Esophagus (tissue), 2 donors: ENCODE measurements around the gene GIPC3. TPM values are rescaled to one million over a fixed set of nuclear protein-coding genes. Genes with fewer than 3 reads are reported as not detected.

ENCODE experiments used
- H3K27ac ChIP-seq, 2 donors: one replicate each; pipeline ENCODE4 v1.5.1; 2013; ENCODE audit warnings: low read depth in 2 of 2, mild to moderate bottlenecking in 2 of 2, inconsistent platforms in 1 of 2, low read length in 1 of 2, moderate library complexity in 1 of 2
- H3K27me3 ChIP-seq, 2 donors: one replicate each; pipeline ENCODE4 v1.6.1; 2013; ENCODE audit warnings: low read length in 2 of 2, control low read depth in 1 of 2, mild to moderate bottlenecking in 1 of 2; ENCODE audit not compliant: insufficient read depth in 2 of 2, control insufficient read depth in 1 of 2
- H3K36me3 ChIP-seq, 2 donors: one replicate each; pipeline ENCODE4 v1.6.1; 2013; ENCODE audit warnings: low read length in 1 of 2; ENCODE audit not compliant: control insufficient read depth in 2 of 2, insufficient read depth in 2 of 2
- H3K4me1 ChIP-seq, 2 donors: one replicate each; pipeline ENCODE4 v1.6.1; 2013; ENCODE audit warnings: low read length in 1 of 2; ENCODE audit not compliant: control insufficient read depth in 2 of 2, insufficient read depth in 2 of 2
- H3K4me3 ChIP-seq, 2 donors: one replicate each; pipeline ENCODE4 v1.5.1; 2013; ENCODE audit warnings: low read length in 2 of 2, mild to moderate bottlenecking in 2 of 2, low read depth in 1 of 2, moderate library complexity in 1 of 2
- H3K9me3 ChIP-seq, 2 donors: one replicate each; pipeline ENCODE4 v1.6.1; 2013; ENCODE audit warnings: mild to moderate bottlenecking in 2 of 2, low read depth in 1 of 2, low read length in 1 of 2, moderate library complexity in 1 of 2; ENCODE audit not compliant: control insufficient read depth in 2 of 2, insufficient read depth in 1 of 2
- WGBS, 2 donors: extraction: QIAGEN DNeasy Blood & Tissue Kit; methylation state at CpG; one replicate each; pipeline ENCODE4 v1.1.7; 2013; 5-methylcytosine and 5-hydroxymethylcytosine counted together
- polyA plus RNA-seq, 2 donors: library from polyadenylated mRNA; stranded (reverse); fragments of 200-250 nt; gene quantifications; one replicate each; pipeline ENCODE4 v1.2.3, GENCODE V29; 2013
- donor health status: healthy with polysubstance abuse.
- donor health status: Bipolar disorder and iron deficiency.

GIPC3 gene
- polyA plus RNA-seq, 2 donors = 0.53 to 0.57 TPM

DNA sequence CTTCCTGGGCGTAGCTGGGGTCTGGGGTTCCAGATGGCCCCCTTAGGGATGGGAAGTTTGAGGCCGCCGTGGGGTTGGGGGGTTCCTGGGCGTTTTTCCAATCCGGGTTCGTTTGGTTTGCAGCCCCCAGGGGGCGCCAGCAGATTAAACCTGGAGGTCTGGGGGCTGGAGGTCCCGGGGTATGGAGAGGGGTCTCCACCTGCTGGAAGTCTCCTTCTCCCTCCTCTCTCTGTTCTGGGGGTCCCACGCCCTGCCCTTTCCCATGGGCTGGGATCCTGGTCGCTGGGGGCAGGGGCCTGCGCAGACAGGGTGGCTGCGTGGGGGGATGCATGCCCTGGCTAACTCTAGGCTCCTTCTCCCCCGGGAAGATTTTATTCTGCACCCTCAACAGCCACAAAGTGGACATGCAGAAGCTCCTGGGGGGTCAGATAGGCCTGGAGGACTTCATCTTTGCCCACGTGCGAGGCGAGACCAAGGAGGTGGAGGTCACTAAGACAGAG lies 899 bp downstream of the GIPC3 start:
- WGBS, 2 donors = 28 to 31% methylated on average over 16 of the region's 16 CpGs
- H3K4me3 ChIP-seq = no peak overlapping the region
- H3K36me3 ChIP-seq = no peaks in the 10 kb centered on the region
- no peaks in the 10 kb centered on the region for H3K9me3 ChIP-seq
- no peak overlapping the region for H3K27ac ChIP-seq
- H3K27me3 ChIP-seq = no peaks in the 10 kb centered on the region
- H3K4me1 ChIP-seq = no peaks in the 10 kb centered on the region

DNA sequence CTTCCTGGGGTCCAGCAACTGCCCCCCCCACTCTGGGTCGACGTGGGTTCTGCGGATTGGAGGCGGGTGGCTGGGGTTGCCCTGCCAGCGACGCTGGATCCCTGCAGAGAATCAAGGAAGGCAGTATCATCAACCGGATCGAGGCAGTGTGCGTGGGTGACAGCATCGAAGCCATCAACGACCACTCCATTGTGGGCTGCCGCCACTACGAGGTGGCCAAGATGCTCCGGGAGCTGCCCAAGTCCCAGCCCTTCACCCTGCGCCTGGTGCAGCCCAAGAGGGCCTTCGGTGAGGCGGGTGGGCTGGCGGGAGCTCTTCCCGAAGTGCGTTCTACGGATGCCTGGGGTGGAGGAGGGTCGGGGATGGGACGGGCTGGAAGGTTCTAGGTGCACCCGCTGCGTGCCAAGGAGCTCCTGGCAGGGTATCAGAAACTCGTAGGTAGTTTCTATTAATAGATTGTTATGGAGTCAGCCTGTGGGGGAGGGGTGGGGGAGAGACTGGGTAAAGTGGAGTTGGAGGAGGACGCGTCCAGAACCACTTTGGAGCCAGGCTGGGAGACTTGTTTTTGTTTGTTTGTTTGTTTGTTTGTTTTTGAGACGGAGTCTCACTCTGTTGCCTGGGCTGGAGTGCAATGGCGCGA lies 1.5 kb downstream of the GIPC3 start:
- Histone ChIP-seq H3K4me3 (no peak overlapping the region), H3K27ac (no peak overlapping the region), H3K36me3 (no peaks in the 10 kb centered on the region), H3K4me1 (no peaks in the 10 kb centered on the region), H3K9me3 (peaks cover 0 to 2% of the 10 kb centered on the region in 2 donors), H3K27me3 (no peaks in the 10 kb centered on the region)
- WGBS, 2 donors = 58 to 60% methylated on average over 31 of the region's 31 CpGs

DNA sequence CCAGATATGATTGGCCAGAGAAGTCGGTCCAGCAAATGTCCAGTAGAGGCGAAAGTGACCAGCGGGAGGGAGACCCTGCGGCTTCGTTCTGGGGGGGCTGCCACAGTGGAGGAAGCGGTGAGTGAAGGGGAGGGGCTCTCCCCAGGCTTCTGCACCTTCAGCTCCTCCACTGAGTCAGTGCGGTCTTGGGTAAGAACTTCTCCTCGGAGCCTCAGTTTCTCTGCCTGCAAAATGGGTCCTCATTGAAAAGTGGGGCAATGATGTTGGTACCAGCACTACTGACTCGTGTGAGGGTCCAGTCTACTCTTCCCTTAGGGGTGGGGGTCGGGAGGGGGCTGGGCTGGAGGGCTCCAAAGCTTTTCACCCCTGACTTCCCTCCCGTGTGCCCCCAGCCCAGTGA lies 4.2 kb downstream of the GIPC3 start:
- Histone ChIP-seq H3K27ac (no peak overlapping the region), H3K36me3 (no peaks in the 10 kb centered on the region), H3K4me1 (no peaks in the 10 kb centered on the region), H3K9me3 (peaks cover 0 to 2% of the 10 kb centered on the region in 2 donors), H3K4me3 (no peak overlapping the region), H3K27me3 (no peaks in the 10 kb centered on the region)
- WGBS, 2 donors = 77 to 88% methylated on average over 11 of the region's 11 CpGs

DNA sequence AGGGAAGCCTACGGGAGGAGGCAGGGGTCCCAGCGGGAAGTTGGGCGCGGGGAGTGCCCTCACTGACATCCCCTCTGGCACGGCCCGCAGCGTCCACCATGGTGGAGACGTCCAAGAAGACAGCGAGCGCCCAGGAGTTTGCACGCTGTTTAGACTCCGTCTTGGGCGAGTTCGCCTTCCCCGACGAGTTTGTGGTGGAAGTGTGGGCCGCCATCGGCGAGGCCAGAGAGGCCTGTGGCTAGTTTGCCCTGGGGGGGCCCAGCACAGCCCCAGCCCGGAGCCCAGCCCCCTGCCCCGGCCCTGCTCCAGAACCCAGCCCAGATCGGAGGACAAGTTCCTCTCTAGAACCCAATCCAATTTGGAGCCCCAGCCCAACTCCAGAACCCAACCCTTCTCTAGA lies 4.7 kb downstream of the GIPC3 start:
- Histone ChIP-seq H3K9me3 (peaks cover 0 to 2% of the 10 kb centered on the region in 2 donors), H3K4me3 (no peak overlapping the region), H3K27ac (no peak overlapping the region), H3K36me3 (no peaks in the 10 kb centered on the region), H3K27me3 (no peaks in the 10 kb centered on the region), H3K4me1 (no peaks in the 10 kb centered on the region)
- 92 to 94% methylated on average over 22 of the region's 22 CpGs for WGBS, 2 donors

DNA sequence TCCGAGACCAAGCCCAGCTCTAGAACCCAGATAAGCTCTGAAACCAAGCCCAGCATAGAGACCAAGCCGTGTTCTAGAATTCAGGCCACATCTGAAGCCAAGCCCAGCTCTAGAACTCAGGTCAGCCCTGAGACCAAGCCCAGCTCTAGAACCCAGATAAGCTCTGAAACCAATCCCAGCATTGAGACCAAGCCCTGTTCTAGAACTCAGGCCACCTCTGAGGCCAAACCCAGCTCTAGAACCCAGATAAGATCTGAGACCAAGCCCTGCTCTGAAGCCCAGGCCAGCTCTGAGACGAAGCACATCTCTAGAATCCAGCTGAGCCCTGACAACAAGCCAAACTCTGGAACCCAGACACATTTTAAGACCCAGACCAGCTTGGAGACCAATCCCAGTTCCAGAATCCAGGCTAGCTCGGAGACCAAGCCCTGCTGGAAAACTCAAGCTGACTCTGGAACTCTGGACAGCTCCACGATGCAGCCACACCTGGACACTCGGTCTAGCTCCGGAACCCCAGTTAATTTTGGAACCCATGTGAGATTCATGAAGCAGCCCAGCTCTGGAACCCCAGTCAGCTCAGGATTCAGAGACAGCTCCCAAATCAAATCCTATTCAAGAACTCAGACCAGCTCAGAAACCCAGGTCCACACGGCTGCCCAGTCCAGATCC lies 5.8 kb downstream of the GIPC3 start:
- 89 to 91% methylated on average over 8 of the region's 8 CpGs for WGBS, 2 donors
- Histone ChIP-seq H3K27me3 (no peaks in the 10 kb centered on the region), H3K36me3 (no peaks in the 10 kb centered on the region), H3K9me3 (peaks cover 0 to 2% of the 10 kb centered on the region in 2 donors), H3K4me3 (no peak overlapping the region), H3K27ac (no peak overlapping the region), H3K4me1 (no peaks in the 10 kb centered on the region)

DNA sequence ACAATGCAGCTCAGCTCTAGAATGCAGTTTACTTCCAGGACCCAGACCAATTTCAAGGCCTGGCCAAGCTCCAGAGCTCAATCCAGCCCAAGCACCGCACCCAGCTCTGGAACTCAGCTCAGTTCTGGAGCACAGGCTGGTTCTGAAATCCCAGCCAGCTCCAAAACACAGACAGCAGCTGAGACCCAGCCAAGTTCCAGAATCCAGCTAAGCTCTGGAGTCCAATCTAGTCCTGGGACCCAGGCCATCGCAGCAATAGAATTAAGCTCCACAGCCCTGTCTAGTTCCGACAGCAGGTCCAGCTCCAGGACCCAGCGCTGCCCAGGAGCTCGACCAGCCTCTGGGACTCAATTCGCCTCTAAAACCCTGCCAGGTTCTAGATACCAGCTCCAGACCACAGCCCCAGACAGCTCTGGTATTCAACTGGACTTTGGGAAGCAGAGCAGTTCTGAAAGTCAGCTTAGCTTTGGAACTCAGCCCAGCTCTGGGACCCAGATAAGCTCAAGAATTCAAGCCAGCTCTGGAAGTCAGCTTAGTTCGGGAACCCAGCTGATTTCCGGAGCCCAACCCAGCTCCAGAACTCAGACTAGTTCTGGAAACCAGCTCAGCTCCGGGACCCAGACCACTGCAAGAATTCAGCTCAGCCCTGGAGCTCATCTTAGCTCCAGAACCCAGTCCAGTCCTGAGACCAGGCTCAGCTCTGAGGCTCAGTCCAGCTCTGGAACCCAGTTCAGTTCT lies 6.8 kb downstream of the GIPC3 start:
- Histone ChIP-seq H3K27ac (no peak overlapping the region), H3K36me3 (no peaks in the 10 kb centered on the region), H3K4me1 (no peaks in the 10 kb centered on the region), H3K27me3 (no peaks in the 10 kb centered on the region), H3K9me3 (peaks cover 0 to 2% of the 10 kb centered on the region in 2 donors), H3K4me3 (no peak overlapping the region)
- 77 to 82% methylated on average over 9 of the region's 9 CpGs for WGBS, 2 donors

DNA sequence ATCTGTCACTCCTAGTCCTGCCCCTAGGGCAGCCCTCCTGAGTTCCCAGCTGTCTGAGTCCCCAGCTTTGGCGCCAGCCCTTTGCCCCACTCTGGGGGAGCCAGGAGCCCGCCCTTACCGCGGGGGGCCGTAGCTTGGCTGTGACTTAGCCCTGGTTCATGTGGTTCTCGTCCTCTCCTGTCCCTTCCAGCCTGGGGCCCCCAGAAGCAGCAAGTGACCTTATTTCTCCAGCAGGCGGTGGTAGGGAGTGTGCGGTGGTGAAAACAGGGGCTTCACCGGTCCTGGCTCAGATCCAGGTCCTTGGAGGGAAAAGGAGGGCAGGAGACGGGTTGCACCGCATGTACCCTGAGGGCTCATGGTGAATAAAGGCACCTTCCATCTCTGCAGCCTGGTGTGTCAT lies 7.9 kb downstream of the GIPC3 start:
- Histone ChIP-seq H3K36me3 (no peaks in the 10 kb centered on the region), H3K4me1 (no peaks in the 10 kb centered on the region), H3K9me3 (peaks cover 0 to 2% of the 10 kb centered on the region in 2 donors), H3K27ac (no peak overlapping the region), H3K4me3 (no peak overlapping the region), H3K27me3 (no peaks in the 10 kb centered on the region)
- WGBS, 2 donors = 38 to 46% methylated on average over 11 of the region's 11 CpGs

DNA sequence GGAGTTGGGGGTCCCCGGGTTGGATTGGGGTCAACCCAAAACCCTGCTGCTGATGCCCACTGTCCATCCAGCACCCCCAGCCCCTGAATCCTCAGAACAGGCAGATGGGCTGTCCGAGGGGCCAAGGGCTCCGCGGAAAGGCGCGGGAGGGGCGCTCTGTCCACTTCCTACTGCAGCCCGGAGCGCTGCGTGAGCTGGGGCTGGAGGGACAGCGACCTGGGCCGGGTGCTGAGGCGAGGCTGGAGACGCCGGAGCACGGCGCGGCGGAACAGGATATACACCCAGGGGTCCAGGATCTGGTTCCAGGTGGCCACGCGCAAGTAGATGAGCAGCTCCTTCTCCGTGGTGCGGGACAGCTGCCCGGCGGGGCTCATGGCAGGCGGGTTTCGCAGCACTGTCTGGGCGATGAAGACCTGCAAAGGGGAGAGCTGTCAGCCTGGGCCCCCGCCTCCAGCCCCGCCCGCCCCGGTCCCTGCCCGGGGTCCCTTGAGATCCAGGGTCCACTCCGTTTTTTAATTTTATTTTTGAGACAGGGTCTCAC lies 10.3 kb downstream of the GIPC3 start:
- no peak overlapping the region for H3K4me3 ChIP-seq
- WGBS, 2 donors = 73 to 83% methylated on average over 34 of the region's 34 CpGs
- H3K4me1 ChIP-seq = no peaks in the 10 kb centered on the region
- peaks cover 0 to 2% of the 10 kb centered on the region in 2 donors for H3K9me3 ChIP-seq
- no peak overlapping the region for H3K27ac ChIP-seq
- no peaks in the 10 kb centered on the region for H3K36me3 ChIP-seq
- no peaks in the 10 kb centered on the region for H3K27me3 ChIP-seq

DNA sequence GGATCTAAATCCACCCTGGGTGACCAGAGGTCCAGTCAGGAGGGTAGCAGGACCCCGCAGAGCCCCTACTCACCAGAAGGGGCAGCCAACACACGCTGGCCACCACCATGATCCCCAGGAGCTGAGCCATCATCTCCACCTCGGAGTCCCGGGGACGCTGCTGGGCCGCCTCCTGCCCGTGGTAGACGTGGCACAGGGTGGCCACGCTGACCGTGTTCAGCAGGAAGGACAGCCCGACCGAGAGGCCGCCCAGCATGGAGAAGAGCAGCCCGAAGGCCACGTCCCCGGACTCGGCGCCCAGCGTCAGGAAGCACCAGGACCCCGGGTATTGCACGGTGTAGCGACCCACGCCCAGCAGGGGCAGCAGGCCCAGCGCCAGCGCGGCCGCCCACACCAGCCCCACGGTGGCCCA lies 14.5 kb downstream of the GIPC3 start:
- H3K27me3 ChIP-seq = no peaks in the 10 kb centered on the region
- H3K9me3 ChIP-seq = no peaks in the 10 kb centered on the region
- WGBS, 2 donors = 86 to 92% methylated on average over 27 to 28 of the region's 28 CpGs
- no peaks in the 10 kb centered on the region for H3K36me3 ChIP-seq
- no peak overlapping the region for H3K27ac ChIP-seq
- no peaks in the 10 kb centered on the region for H3K4me1 ChIP-seq
- no peak overlapping the region for H3K4me3 ChIP-seq
